ENCODE data around the gene EPHA2. TPM values are rescaled to one million over a fixed set of nuclear protein-coding genes. Genes with fewer than 3 reads are reported as not detected.

The EPHA2 gene
- total and polyA plus RNA-seq, 4 donors = 5.4 to 25.9 (median 15.7) TPM

DNA sequence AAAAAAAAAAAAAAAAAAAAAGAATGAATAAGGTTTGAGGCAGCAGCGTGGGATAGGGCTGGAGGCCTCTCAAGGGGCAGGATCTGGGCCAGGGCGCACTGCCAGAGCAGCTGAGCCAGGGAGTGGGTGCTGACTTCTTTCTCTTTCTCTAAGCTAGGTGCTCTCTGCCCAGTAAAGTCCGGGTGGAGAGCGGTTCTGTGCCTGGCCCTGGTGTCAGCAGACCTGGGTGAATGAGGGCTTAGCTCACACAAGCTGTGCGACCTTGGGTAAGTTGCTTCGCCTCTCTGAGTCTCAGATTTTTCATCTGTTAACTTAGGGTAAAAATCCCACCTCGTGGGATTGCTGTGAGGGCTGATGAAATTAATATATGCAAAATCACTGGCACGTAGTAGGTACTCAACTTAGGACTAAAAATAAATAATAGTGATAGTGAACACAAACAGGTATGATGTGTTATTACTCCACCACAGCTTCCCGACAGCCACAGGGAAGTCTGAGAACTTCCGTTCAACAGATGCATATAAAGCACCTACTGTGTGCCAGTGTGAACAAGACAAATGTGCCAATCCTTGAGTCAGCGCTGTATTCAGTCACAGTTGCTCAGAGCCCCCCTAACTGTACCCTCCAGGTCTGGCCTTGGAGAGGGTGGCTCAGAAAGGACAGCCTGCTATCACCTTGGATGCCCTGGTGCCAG lies 80.4 kb downstream of the EPHA2 start:
- H3K27ac ChIP-seq (ENCODE audit: low read depth in 1 of 2, low read length in 2 of 2) = no peak overlapping the region
- intact Hi-C loops (cut with DNase I) = loop anchor here (5.0 kb wide), 2 partner anchors 167 to 287 kb away; no protein-coding TSS in a partner anchor

More for the DNA sequence above, 80.4 kb downstream of the EPHA2 start:
- no peaks in the 10 kb centered on the region for H3K4me1 ChIP-seq (ENCODE audit: control insufficient read depth in 1 of 2, insufficient read depth in 2 of 2, low read length in 2 of 2)
- no peaks in the 10 kb centered on the region for H3K36me3 ChIP-seq (ENCODE audit: control insufficient read depth in 1 of 2, insufficient read depth in 2 of 2, low read length in 1 of 2)
- peak; percentile 30 for ATAC-seq (ENCODE audit: low FRiP score)
- 42 to 45% methylated on average over 11 of the region's 11 CpGs for WGBS, 2 donors
- DNase-seq = peak; percentile 86 to 93
- no peaks in the 10 kb centered on the region for H3K9me3 ChIP-seq (ENCODE audit: control insufficient read depth, low read length)
- H3K4me3 ChIP-seq (ENCODE audit: low read length in 2 of 2) = no peak overlapping the region
- H3K27me3 ChIP-seq (ENCODE audit: control insufficient read depth in 1 of 2, insufficient read depth in 2 of 2, low read length in 1 of 2) = no peaks in the 10 kb centered on the region

Other genes with a start within 250 kb of the EPHA2 start
- 10 to 100 TPM; 42.3 to 55.5 TPM for gene ZBTB17, start 180.0 kb downstream of the EPHA2 start, total RNA-seq
- 100 to 1,000 TPM in 1 of 2 donors, 10 to 100 TPM in 1; 15.0 to 134 TPM for gene ZBTB17, start 180.0 kb downstream of the EPHA2 start, polyA plus RNA-seq
- not detected for gene SRARP, start 151.8 kb downstream of the EPHA2 start, total RNA-seq
- not detected for gene SRARP, start 151.8 kb downstream of the EPHA2 start, polyA plus RNA-seq
- gene HSPB7, start 138.0 kb downstream of the EPHA2 start, total RNA-seq = 100 to 1,000 TPM; 313 to 802 TPM
- 100 to 1,000 TPM; 128 to 338 TPM for gene HSPB7, start 138.0 kb downstream of the EPHA2 start, polyA plus RNA-seq
- 1 to 10 TPM; 1.0 to 1.3 TPM for gene CLCNKA, start 134.0 kb downstream of the EPHA2 start, total RNA-seq
- gene CLCNKA, start 134.0 kb downstream of the EPHA2 start, polyA plus RNA-seq = 1 to 10 TPM in 1 of 2 donors, not detected in 1; 4.5 TPM
- gene CLCNKB, start 112.3 kb downstream of the EPHA2 start, total RNA-seq = under 1 TPM in 1 of 2 donors, not detected in 1; 0.39 TPM
- under 1 TPM; 0.23 to 0.38 TPM for gene CLCNKB, start 112.3 kb downstream of the EPHA2 start, polyA plus RNA-seq
- under 1 TPM in 1 of 2 donors, not detected in 1; 0.26 TPM for gene FAM131C, start 82.4 kb downstream of the EPHA2 start, total RNA-seq
- gene FAM131C, start 82.4 kb downstream of the EPHA2 start, polyA plus RNA-seq = under 1 TPM in 1 of 2 donors, not detected in 1; 0.67 TPM
- 1 to 10 TPM; 7.1 to 8.6 TPM for gene ARHGEF19, start 56.6 kb upstream of the EPHA2 start, total RNA-seq
- 10 to 100 TPM in 1 of 2 donors, 1 to 10 TPM in 1; 3.3 to 19.7 TPM for gene ARHGEF19, start 56.6 kb upstream of the EPHA2 start, polyA plus RNA-seq
- gene CPLANE2, start 81.1 kb upstream of the EPHA2 start, total RNA-seq = 1 to 10 TPM; 2.6 to 6.4 TPM
- gene CPLANE2, start 81.1 kb upstream of the EPHA2 start, polyA plus RNA-seq = 1 to 10 TPM; 1.9 to 3.2 TPM
- gene FBXO42, start 196.4 kb upstream of the EPHA2 start, total RNA-seq = 10 to 100 TPM; 32.5 to 33.3 TPM
- 10 to 100 TPM in 1 of 2 donors, 1 to 10 TPM in 1; 9.4 to 33.2 TPM for gene FBXO42, start 196.4 kb upstream of the EPHA2 start, polyA plus RNA-seq
- gene SZRD1, start 211.2 kb upstream of the EPHA2 start, total RNA-seq = 100 to 1,000 TPM; 128 to 172 TPM
- gene SZRD1, start 211.2 kb upstream of the EPHA2 start, polyA plus RNA-seq = 100 to 1,000 TPM in 1 of 2 donors, 10 to 100 TPM in 1; 87.9 to 109 TPM